ENCODE data around the gene GPR180.

GPR180 gene

GRCh38 chr13:94601446-94602431 lies at the start of gene GPR180:
Gene GPR180 (plus strand): TSS chr13:94601857. CDS start chr13:94601928, 71 bp downstream.
- peak; percentile 90 for DNase-seq

DNA sequence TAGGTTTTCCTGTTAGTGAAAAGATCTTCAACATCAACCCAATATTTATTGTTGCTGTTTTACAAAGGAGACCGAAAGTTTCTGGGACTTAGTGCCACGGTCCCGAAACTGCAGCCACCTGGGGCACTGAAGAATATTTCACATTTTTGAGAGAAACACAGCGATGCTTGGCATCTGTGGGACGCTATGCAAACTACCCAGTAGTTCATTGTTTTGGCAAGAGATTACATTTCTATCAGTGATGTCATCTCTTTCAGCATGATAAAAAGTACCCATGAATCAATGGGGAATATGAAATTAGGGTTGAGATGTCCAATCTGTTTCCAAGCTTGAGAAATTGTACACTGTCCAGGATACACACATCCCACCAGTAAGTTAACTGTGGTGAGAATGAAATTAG lies 49.6 kb upstream of the GPR180 start:
- DNase-seq = no peak

DNA sequence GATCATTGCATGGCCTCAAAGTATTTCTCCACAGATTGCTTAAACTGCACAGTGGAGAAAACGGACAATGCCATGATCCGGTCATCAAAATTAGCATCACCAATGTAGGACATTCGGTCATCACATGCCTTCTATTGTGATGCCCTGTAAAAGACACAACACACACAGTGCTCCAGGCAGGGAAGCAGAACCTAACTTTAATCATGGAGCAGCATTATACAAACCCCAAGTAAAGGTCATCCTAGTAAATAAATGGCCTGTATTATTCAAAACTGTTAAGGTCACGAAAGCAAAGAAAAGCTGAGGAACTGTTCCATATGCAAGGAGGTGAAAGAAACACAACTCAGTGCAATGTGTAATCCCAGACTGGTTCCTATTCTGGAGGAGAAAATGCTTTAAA lies 47.9 kb upstream of the GPR180 start:
- DNase-seq = no peak

DNA sequence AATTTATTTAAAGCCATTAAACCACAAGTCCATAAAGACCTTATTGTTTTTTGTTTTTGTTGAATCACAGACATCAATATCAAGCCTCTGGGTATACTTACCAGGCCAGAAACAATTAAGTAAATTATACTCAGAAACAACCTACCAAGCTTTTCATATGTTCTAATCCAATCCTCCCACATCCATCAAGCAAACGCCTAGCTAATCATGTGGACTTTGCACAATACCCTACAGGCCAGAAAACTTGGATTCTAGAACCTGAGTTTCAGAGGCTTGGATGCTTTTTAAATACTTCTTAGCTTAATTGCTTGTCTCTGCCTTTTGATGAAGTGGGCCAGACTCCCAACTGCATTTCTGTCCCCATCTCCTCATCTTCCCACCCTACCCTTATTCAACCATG lies 45.6 kb upstream of the GPR180 start:
- DNase-seq = no peak

DNA sequence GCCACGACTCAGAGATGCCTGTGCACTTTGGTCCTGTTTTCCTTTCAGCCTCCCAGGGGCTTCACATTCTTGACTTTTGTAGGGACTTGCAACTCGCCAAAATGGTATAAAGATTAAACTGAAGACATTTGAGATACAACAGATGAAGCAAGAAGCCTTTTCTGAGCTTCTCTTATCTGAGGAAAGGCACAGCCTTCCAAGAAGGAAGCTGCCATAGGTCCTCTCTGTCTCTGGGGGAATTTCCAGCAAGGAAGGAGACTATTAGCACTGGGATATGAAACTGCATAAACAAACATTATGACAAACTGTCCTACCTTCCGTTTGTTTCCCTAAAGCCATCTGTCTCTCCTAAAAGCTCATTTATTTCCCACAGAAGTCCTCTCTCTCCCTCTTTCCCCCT lies 45.0 kb upstream of the GPR180 start:
- DNase-seq = no peak

DNA sequence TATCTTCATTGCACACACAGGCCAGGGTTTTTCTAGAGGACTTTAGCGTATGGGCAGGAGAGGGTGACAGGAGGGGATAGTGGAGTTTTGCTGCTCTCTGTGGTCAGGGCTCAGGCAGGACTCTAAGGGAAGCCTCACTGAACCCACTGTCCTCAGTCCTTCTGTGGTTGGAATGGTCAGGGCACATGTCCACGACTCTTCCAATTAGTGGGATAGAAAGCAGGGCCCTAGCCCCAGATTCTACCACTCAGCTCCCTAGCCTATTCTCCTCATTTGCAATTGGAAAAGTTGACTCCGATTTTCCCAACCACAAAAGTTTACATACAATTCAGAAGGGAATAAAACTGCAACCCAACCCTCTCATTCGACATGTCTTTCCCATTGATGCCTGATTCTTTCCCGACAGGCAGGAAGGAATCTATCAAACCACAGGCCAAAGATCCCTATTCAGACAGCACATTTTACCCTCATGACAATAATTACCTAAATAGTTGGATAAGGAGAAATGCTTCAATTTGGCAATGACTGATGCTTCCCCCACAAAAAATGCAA lies 43.9 kb upstream of the GPR180 start:
- no peak for DNase-seq

DNA sequence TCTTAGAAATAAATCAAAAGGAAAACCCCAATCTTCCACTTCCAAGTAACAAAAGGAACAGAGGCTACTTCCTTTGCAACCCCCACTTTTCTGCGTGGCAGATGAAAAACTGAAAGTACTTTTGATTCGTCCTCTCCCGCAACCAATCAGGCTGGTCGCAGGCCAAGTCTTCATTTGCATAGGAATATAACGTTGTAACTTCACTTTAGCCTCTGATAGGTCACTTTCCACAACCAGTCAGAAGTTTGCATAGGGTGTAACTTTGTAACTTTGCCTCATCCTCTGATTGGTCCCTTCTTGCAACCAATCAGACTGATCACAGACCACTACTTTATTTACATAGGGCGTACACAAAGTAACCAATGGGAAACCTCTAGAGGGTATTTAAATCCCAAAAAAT lies 42.9 kb upstream of the GPR180 start:
- no peak for DNase-seq

- DNase-seq = no peak
Observed at GRCh38 chr13:94559222-94559795, 42.3 kb upstream of the GPR180 start.

DNA sequence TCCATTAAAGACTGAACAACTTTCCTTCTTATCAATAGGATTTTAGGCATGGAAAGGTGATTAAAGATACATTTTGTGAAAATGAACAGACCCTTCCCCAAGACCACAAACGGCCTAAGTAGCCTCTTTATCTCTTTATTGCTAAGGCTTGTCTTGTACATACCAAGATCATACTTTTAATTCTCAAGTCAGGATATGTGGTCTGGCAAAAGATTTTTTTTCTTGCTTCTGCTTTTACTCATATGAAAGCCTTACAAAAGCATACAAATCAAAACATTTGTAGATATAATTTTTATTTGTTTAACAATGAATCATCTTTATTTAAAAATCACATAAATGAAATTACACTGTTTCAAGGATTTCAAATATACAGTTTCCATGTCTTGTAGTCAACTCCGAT lies 41.5 kb upstream of the GPR180 start:
- no peak for DNase-seq

DNA sequence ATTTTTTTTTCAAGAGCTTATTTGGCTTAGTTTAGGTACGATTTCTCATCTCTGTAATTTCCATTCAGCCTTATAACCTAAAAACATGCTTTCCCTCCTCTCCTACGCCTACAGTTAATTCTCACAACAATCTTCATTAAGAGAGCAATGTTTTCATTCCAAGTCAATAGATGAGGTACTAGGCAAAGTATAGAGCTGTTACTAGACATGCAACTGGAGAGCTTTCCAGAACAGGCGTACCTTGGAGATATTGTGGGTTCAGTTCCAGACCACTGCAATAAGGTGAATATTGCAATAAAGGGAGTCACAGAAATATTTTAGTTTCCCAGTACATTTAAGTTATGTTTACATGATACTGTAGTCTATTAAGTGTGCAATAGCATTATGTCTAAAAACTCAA lies 40.5 kb upstream of the GPR180 start:
- DNase-seq = no peak

DNA sequence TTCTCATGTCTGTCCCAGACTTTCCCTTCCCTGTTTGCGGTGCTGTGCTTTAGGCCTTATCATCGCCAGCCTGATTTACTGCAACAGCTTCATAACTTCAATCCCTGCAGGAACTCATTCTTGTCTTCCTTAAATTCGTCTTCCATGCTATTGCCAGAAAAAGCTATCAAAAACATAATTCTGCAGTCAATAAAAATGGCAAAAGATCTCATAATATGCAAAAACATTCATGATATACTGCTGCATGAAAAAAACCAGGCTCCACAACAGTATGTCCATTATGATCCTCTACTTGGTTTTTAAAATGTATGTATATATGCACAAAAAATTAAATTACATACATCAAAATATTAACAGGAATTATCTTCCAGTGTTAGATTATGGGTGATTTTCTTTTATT lies 34.1 kb upstream of the GPR180 start:
- no peak for DNase-seq

DNA sequence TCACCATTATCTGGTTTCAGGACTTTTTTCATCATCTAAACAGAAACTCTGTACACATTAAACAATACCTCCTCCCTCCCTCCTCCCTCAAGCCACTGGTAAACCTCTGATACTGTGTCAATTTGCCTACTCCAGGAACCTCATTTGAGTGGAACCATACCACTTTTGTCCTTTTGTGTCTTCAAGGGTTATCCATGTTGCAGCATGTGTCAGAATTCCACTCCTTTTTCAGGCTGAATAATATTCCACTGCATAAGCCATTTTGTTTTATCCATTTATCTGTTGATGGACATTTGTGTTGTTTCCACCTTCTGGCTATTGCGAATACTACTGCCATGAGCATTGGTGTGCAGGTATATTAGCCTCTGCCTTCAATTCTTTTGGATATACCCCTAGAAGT lies 33.2 kb upstream of the GPR180 start:
- DNase-seq = no peak

- no peak for DNase-seq
Observed at GRCh38 chr13:94569615-94570014, 32.0 kb upstream of the GPR180 start.

GRCh38 chr13:94579063-94579462 lies 22.6 kb upstream of the GPR180 start:
- DNase-seq = no peak

GRCh38 chr13:94583926-94584325 lies 17.7 kb upstream of the GPR180 start:
- DNase-seq = no peak

- no peak for DNase-seq
Observed at GRCh38 chr13:94585543-94586101, 16.0 kb upstream of the GPR180 start.

- DNase-seq = no peak
Observed at GRCh38 chr13:94586371-94586770, 15.3 kb upstream of the GPR180 start.

GRCh38 chr13:94588541-94588940 lies 13.1 kb upstream of the GPR180 start:
- DNase-seq = no peak

- DNase-seq = no peak
Observed at GRCh38 chr13:94590744-94591143, 10.9 kb upstream of the GPR180 start.

GRCh38 chr13:94595001-94595949 lies 6.4 kb upstream of the GPR180 start:
- DNase-seq = peak; percentile 52

DNA sequence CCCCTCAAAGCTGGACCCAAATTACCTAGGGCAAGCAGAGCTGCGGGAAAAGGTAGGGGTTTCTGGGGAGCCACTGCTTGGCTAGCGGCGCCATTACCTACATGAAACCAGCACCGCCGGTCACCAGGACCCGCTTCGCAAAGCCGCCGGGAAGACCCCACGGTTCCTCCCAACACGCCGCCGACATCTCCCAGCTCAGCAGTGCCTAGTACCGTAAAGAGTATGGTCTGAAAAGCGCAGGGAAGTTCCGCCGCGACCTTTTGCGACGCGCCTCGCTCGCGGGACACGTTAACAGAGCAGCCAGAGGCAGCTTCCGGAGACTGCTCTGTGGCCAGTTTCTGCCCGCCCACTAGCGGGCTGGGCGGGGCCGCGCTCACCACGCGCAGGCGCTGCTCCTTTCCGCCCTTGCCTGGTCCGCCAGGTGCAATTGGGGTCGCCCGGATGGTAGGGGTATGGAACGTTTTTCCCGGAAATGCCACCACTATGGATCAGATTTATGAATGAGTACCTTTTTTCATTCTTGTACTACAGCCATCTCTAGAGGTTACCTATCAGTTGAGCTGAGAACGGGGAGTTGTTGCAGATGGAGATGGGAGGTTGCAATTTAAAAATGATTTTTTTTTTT lies 5.6 kb upstream of the GPR180 start, which contains the start of gene TGDS:
Gene TGDS (minus strand): TSS at position 203 of the 625 bp plus-strand sequence. CDS start 16 bp downstream, at position 187.
- DNase-seq = peak; percentile 91

DNA sequence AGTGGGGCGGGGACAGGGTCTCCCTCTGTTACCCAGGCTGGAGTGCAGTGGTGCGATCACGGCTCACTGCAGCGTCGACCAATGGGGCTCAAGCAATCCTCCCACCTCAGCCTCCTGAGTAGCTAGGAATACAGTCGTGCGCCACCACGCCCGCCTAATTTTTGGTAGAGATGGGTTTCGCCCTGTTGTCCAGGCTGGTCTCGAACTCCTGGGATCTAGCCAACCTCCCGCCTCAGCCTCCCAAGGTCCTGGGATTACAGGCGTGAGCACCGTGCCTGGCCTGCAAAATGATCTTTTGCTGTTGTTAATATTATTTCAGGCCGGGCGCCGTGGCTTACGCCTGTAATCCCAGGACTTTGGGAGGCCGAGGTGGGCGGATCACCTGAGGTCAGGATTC lies 5.1 kb upstream of the GPR180 start:
- DNase-seq = no peak

Data from stimulated activated CD8-positive, alpha-beta memory T cell treated with anti-CD3 and anti-CD28 coated beads, Interleukin-4, amount 100 ng/mL, for 48 hours (primary cell).